ENCODE data around the gene COLGALT1.

- TF ChIP-seq POLR2AphosphoS5 (IDR thresholded peaks at IDR 0.05; ENCODE audit: low read depth, low read length) (no peak), POLR2A (IDR thresholded peaks at IDR 0.05; ENCODE audit: borderline replicate concordance, extremely low read depth, insufficient read depth, insufficient read length) (no peak)
Observed at GRCh38 chr19:17572638-17573037, 17.2 kb downstream of the COLGALT1 start.

Measured in HCT116 (cell line).